Body of pancreas (tissue), 4 donors: ENCODE data around the gene PRDM16. TPM values are rescaled to one million over a fixed set of nuclear protein-coding genes. Genes with fewer than 3 reads are reported as not detected.

Source experiments
- ATAC-seq: fragments of 150-250 bp; one replicate; pipeline ENCODE4 v1.9.1; 2016
- DNase-seq, 4 donors: peaks; one replicate each; pipeline ENCODE4 v3.0.0-alpha.2; 2019
- H3K27ac ChIP-seq, 4 donors: fragments of 200-600 bp; sonication (generic); 1 replicate in 3 of 4; 2 replicates in 1 of 4; pipeline versions ENCODE4 v1.5.1 to v1.6.1; 2016 to 2019; ENCODE audit warnings: mild to moderate bottlenecking in 1 of 4, mixed read lengths in 1 of 4, moderate library complexity in 1 of 4
- H3K27me3 ChIP-seq, 2 donors: fragments of 200-600 bp; sonication (generic); one replicate each; pipeline ENCODE4 v1.6.0; 2016; ENCODE audit warnings: mild to moderate bottlenecking in 1 of 2
- H3K36me3 ChIP-seq, 2 donors: fragments of 200-600 bp; sonication (generic); replicated peaks in 1 of 2; 2 replicates each; pipeline ENCODE4 v1.5.1; 2016; ENCODE audit warnings: low read depth in 2 of 2; ENCODE audit not compliant: insufficient read depth in 1 of 2
- H3K4me1 ChIP-seq: fragments of 200-600 bp; sonication (generic); one replicate; pipeline ENCODE4 v1.6.0; 2016
- H3K4me3 ChIP-seq, 2 donors: fragments of 200-600 bp; sonication (generic); 1 replicate in 1 of 2; 2 replicates in 1 of 2; pipeline ENCODE4 v1.5.1; 2016 to 2019
- H3K9me3 ChIP-seq, 3 donors: fragments of 200-600 bp; sonication (generic); 1 replicate in 2 of 3; 2 replicates in 1 of 3; pipeline ENCODE4 v1.5.1; 2016
- CTCF ChIP-seq, 7 experiments: fragments of 450-650 bp in 4 of 7; fragments of 200-600 bp in 3 of 7; sonication (generic) in 3 of 7; IDR thresholded peaks; one replicate each; pipeline ENCODE4 v1.5.1; 2016 to 2019; ENCODE audit warnings: antibody characterized with exemption in 7 of 7
- POLR2A ChIP-seq, 3 donors: fragments of 450-650 bp; IDR thresholded peaks; one replicate each; pipeline ENCODE4 v1.6.1; 2016; ENCODE audit warnings: antibody characterized with exemption in 3 of 3, mild to moderate bottlenecking in 2 of 3
- WGBS, 2 donors: methylation state at CpG; one replicate each; pipeline ENCODE4 v1.1.5; 2017; 5-methylcytosine and 5-hydroxymethylcytosine counted together
- intact Hi-C: fragments of 100-400 bp; cut with DNase I; formaldehyde crosslinking; loops from one replicate; pipeline ENCODE4 v1.15.1; 2023
- total RNA-seq, 2 donors: library from RNA; depleted of rRNA; stranded (reverse); fragments of >200 nt; gene quantifications; one replicate each; pipeline ENCODE4 v1.1.0, GENCODE V29; 2016

The PRDM16 gene
- total RNA-seq, 2 donors from 2014 or later: 15.2 to 16.6 TPM

- 62 to 72% methylated on average over 27 of the region's 37 CpGs for WGBS, 2 donors
- peak in 1 of 4 donors; percentile 13 for DNase-seq
These were observed 175.3 kb downstream of the PRDM16 start for GRCh38 chr1:3244025-3244926.

GRCh38 chr1:3244927-3245315 lies 175.9 kb downstream of the PRDM16 start:
- Histone ChIP-seq H3K36me3 (no peaks in the 10 kb centered on the region), H3K27me3 (no peaks in the 10 kb centered on the region), H3K9me3 (no peaks in the 10 kb centered on the region), H3K4me1 (peaks cover 24% of the 10 kb centered on the region), H3K27ac (peak overlapping the region in 2 of 4 donors; percentile 6 to 12), H3K4me3 (no peak overlapping the region)
- DNase-seq (no peak), ATAC-seq (no peak)
- TF ChIP-seq POLR2A (IDR thresholded peaks at IDR 0.05): no peak
- TF ChIP-seq CTCF (IDR thresholded peaks at IDR 0.05): no peak
- intact Hi-C loops: no loop called here
- 63 to 74% methylated on average over 5 to 6 of the region's 7 CpGs for WGBS, 2 donors

More at GRCh38 chr1:3244025-3244926, 175.3 kb downstream of the PRDM16 start:
- intact Hi-C loops: no loop called here
- TF ChIP-seq POLR2A (IDR thresholded peaks at IDR 0.05) (no peak), CTCF (IDR thresholded peaks at IDR 0.05) (no peak)
- no peaks in the 10 kb centered on the region for H3K36me3 ChIP-seq
- H3K27me3 ChIP-seq: no peaks in the 10 kb centered on the region
- no peak for ATAC-seq
- no peak overlapping the region for H3K27ac ChIP-seq
- H3K4me1 ChIP-seq: peaks cover 18% of the 10 kb centered on the region
- no peaks in the 10 kb centered on the region for H3K9me3 ChIP-seq
- no peak overlapping the region for H3K4me3 ChIP-seq

- Histone ChIP-seq H3K9me3 (no peaks in the 10 kb centered on the region), H3K36me3 (no peaks in the 10 kb centered on the region), H3K4me3 (no peak overlapping the region), H3K4me1 (peaks cover 28% of the 10 kb centered on the region), H3K27me3 (no peaks in the 10 kb centered on the region), H3K27ac (peak overlapping the region in 2 of 4 donors; percentile 6 to 12)
- intact Hi-C loops: no loop called here
- DNase-seq: no peak
- TF ChIP-seq POLR2A (IDR thresholded peaks at IDR 0.05) (no peak), CTCF (IDR thresholded peaks at IDR 0.05) (no peak)
- ATAC-seq: no peak
- 46 to 83% methylated on average over 12 of the region's 12 CpGs for WGBS, 2 donors
These were observed 176.3 kb downstream of the PRDM16 start for GRCh38 chr1:3245344-3245743.

- intact Hi-C loops: no loop called here
- Histone ChIP-seq H3K4me1 (peaks cover 33% of the 10 kb centered on the region), H3K27ac (peak overlapping the region in 1 of 4 donors; percentile 12), H3K36me3 (no peaks in the 10 kb centered on the region), H3K27me3 (no peaks in the 10 kb centered on the region), H3K4me3 (no peak overlapping the region), H3K9me3 (no peaks in the 10 kb centered on the region)
- DNase-seq (no peak), ATAC-seq (no peak)
- TF ChIP-seq CTCF (IDR thresholded peaks at IDR 0.05) (no peak), POLR2A (IDR thresholded peaks at IDR 0.05) (no peak)
- 82 to 94% methylated on average over 13 of the region's 13 CpGs for WGBS, 2 donors
These were observed 176.8 kb downstream of the PRDM16 start for GRCh38 chr1:3245768-3246167.
